SK-N-SH treated with all-trans-retinoic acid at 6 μM for 48 hours (cell line): ENCODE data around the gene AUNIP.

ENCODE experiments used
- GLIS3 ChIP-seq: fragments of 250-450 bp; sonication (Bioruptor Pico); IDR thresholded peaks from 2 replicates; pipeline ENCODE4 v1.5.0; 2020; ENCODE audit warnings: mild to moderate bottlenecking, moderate library complexity
- SNAI2 ChIP-seq: fragments of 250-450 bp; sonication (Bioruptor Pico); IDR thresholded peaks from 2 replicates; pipeline ENCODE4 v1.5.0; 2020; ENCODE audit warnings: mild to moderate bottlenecking, moderate library complexity
- ZC3H10 ChIP-seq: fragments of 250-450 bp; sonication (Bioruptor Pico); IDR thresholded peaks from 2 replicates; pipeline ENCODE4 v1.5.1; 2021; ENCODE audit warnings: mild to moderate bottlenecking, moderate library complexity
- ZNF565 ChIP-seq: fragments of 450-650 bp; formaldehyde crosslinking; conservative IDR thresholded peaks from 2 replicates; pipeline ENCODE4 v1.5.0; 2020; ENCODE audit warnings: low read depth, mild to moderate bottlenecking, moderate library complexity
- TF ChIP-seq, protein P1 (sequence below): fragments of 250-450 bp; sonication (Bioruptor Pico); IDR thresholded peaks from 2 replicates; pipeline ENCODE4 v1.5.1; 2021; ENCODE audit warnings: mild to moderate bottlenecking, moderate library complexity

DNA sequence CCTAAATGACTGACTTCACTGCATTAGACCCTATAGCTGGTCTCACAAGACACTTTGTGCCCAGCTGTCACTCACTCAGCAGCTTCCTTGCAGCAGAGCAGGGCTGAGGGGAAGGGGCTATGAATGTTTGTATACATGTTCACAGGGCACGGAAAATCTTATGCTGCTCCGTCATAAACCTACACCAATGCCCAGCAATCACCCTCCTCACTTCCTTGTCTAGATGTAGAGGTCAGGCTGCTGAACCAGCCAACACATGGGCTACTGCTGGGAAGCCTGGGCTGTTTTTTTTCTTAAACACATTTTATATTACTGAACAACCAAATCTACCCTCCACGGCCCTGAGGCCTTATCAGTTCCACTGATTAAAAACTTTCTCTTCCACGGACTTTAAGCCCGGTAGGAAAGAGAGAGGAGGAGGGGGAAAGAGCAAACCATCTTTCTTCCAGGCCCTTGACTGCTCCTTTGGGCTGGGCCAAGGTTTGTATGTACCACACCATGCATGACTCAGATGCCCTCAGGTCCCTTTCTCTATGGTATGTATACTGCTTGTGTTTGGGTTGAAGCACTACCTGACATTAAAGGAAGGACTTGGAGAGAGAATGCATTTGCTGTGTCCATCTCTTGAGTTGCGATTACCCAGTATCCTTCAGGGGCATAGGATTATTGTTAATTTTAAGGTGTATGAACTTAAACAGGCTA is 26.8 kb downstream of the AUNIP start:
- TF ChIP-seq GLIS3 (CRISPR knock-in tag) (no peak), SNAI2 (CRISPR knock-in tag) (no peak), ZC3H10 (CRISPR knock-in tag) (no peak), ZNF565 (CRISPR knock-in tag) (no peak)
- TF ChIP-seq, protein P1, sequence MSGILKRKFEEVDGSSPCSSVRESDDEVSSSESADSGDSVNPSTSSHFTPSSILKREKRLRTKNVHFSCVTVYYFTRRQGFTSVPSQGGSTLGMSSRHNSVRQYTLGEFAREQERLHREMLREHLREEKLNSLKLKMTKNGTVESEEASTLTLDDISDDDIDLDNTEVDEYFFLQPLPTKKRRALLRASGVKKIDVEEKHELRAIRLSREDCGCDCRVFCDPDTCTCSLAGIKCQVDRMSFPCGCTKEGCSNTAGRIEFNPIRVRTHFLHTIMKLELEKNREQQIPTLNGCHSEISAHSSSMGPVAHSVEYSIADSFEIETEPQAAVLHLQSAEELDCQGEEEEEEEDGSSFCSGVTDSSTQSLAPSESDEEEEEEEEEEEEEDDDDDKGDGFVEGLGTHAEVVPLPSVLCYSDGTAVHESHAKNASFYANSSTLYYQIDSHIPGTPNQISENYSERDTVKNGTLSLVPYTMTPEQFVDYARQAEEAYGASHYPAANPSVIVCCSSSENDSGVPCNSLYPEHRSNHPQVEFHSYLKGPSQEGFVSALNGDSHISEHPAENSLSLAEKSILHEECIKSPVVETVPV (CRISPR knock-in tag), result no peak
